ENCODE results near the gene GUCY1A2.
"Not testable (repeated sequence)": the region's sequence is repeated elsewhere in the genome, so short reads cannot be mapped to it uniquely, and the experiment has no call there.

Gene GUCY1A2

DNA sequence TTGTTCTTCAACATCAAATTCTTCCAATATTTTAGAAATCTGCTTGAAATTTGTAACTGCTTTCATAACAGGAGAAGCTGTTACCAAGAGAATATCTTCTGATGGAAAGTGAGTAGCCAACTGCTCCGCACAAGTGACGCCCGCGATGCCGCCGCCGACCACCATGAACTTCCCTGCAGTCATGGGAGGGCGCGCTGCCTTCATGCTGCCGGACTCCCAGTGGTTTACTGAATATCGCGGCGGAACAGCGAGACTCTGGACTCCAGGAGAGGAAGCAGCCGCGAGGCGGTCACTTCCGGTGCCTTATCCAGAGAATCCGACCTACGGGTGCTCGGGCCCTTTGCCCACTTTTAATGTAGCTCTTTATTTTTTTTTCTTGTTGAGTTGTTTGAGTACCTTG lies 190.6 kb downstream of the GUCY1A2 start:
- no peak overlapping the region for H3K4me3 Mint-ChIP-seq
- DNase-seq (ENCODE audit: low spot score) = no peak
- H3K27ac Mint-ChIP-seq = no peak overlapping the region
- no peaks in the 10 kb centered on the region for H3K4me1 Mint-ChIP-seq (ENCODE audit: low read depth)
- H3K36me3 Mint-ChIP-seq (ENCODE audit: low read depth) = no peaks in the 10 kb centered on the region
- peaks cover 31% of the 10 kb centered on the region for H3K9me3 Mint-ChIP-seq
- H3K27me3 Mint-ChIP-seq (ENCODE audit: low read depth) = no peaks in the 10 kb centered on the region

DNA sequence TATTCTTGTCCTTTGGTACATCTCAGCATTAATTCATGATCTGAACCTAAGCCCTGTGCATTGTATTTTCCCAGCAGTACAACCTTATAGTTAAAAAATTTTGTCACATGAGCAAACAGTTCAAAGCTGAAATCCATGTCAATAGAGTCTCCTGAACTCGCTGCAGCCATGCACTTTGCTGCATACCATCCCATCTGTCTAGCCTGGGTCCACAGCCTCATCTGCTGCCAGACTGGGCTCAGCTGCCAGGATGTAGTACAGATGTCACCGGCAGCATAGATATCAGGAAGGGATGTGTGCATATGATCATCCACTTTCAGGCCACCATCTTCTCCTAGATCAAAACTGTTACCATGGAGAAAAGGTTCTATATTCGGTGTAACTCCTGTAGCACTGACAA lies 191.7 kb downstream of the GUCY1A2 start:
- not testable (repeated sequence) for DNase-seq (ENCODE audit: low spot score); H3K36me3 Mint-ChIP-seq (ENCODE audit: low read depth); H3K27me3 Mint-ChIP-seq (ENCODE audit: low read depth); H3K4me1 Mint-ChIP-seq (ENCODE audit: low read depth); H3K27ac Mint-ChIP-seq; H3K4me3 Mint-ChIP-seq
- H3K9me3 Mint-ChIP-seq = peaks cover 34% of the 10 kb centered on the region

DNA sequence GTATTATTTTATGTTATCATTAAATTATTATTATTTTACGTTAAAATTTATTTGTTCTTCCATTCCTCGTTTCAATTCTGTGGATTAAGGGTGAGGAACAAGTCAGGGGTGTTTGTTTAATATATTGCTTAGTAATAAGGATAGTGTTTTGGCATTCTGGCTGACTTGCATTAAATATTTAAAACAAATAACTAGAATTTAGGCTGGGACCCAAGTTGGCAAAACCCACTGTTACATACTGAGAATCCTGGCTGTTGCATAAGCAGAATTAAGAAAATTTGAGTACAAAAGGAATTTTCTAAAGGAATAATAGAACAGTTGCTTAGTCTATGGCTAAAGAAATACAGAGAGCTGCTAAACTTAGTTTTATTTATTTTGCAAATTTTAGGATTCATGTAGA lies 196.4 kb downstream of the GUCY1A2 start:
- DNase-seq (ENCODE audit: low spot score) = no peak
- Mint-ChIP-seq H3K4me1 (ENCODE audit: low read depth) (no peaks in the 10 kb centered on the region), H3K27ac (no peak overlapping the region), H3K9me3 (peaks cover 19% of the 10 kb centered on the region), H3K4me3 (no peak overlapping the region), H3K27me3 (ENCODE audit: low read depth) (no peaks in the 10 kb centered on the region), H3K36me3 (ENCODE audit: low read depth) (no peaks in the 10 kb centered on the region)

- Mint-ChIP-seq H3K4me3 (no peak overlapping the region), H3K9me3 (peaks cover 14% of the 10 kb centered on the region), H3K4me1 (ENCODE audit: low read depth) (no peaks in the 10 kb centered on the region), H3K27ac (no peak overlapping the region), H3K36me3 (ENCODE audit: low read depth) (no peaks in the 10 kb centered on the region), H3K27me3 (ENCODE audit: low read depth) (no peaks in the 10 kb centered on the region)
- DNase-seq (ENCODE audit: low spot score) = no peak
Observed at GRCh38 chr11:106821291-106821690, 197.0 kb downstream of the GUCY1A2 start.

DNA sequence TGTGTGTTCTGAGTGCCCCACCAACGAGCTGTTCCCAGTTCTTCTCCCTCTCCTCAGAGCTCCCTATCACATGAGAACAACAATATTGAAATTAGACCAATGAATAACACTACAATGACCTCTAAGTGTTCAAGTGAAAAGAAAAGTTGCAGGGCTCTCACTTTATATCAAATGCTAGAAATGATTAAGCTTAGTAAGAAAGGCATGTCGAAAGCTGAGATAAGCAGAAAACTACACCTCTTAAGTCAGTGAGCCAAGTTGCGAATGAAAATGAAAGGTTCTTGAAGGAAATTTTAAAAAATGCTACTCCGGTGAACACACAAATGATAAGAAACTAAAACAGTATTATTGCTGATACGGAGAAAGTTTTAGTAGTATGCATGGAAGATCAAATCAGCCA lies 199.8 kb downstream of the GUCY1A2 start:
- Mint-ChIP-seq H3K4me1 (ENCODE audit: low read depth) (no peaks in the 10 kb centered on the region), H3K36me3 (ENCODE audit: low read depth) (no peaks in the 10 kb centered on the region), H3K9me3 (peaks cover 23% of the 10 kb centered on the region), H3K27me3 (ENCODE audit: low read depth) (no peaks in the 10 kb centered on the region), H3K4me3 (no peak overlapping the region), H3K27ac (no peak overlapping the region)
- DNase-seq (ENCODE audit: low spot score) = no peak

GRCh38 chr11:106815209-106815608 lies 203.1 kb downstream of the GUCY1A2 start:
- Mint-ChIP-seq H3K27ac (no peak overlapping the region), H3K27me3 (ENCODE audit: low read depth) (no peaks in the 10 kb centered on the region), H3K9me3 (peaks cover 20% of the 10 kb centered on the region), H3K4me1 (ENCODE audit: low read depth) (no peaks in the 10 kb centered on the region), H3K36me3 (ENCODE audit: low read depth) (no peaks in the 10 kb centered on the region), H3K4me3 (no peak overlapping the region)
- DNase-seq (ENCODE audit: low spot score) = no peak

GRCh38 chr11:106813806-106814205 lies 204.5 kb downstream of the GUCY1A2 start:
- no peaks in the 10 kb centered on the region for H3K36me3 Mint-ChIP-seq (ENCODE audit: low read depth)
- no peak overlapping the region for H3K4me3 Mint-ChIP-seq
- H3K27ac Mint-ChIP-seq = no peak overlapping the region
- H3K27me3 Mint-ChIP-seq (ENCODE audit: low read depth) = no peaks in the 10 kb centered on the region
- peaks cover 20% of the 10 kb centered on the region for H3K9me3 Mint-ChIP-seq
- no peak for DNase-seq (ENCODE audit: low spot score)
- no peaks in the 10 kb centered on the region for H3K4me1 Mint-ChIP-seq (ENCODE audit: low read depth)

- Mint-ChIP-seq H3K9me3 (peaks cover 28% of the 10 kb centered on the region), H3K27me3 (ENCODE audit: low read depth) (no peaks in the 10 kb centered on the region), H3K36me3 (ENCODE audit: low read depth) (no peaks in the 10 kb centered on the region), H3K4me1 (ENCODE audit: low read depth) (no peaks in the 10 kb centered on the region), H3K27ac (no peak overlapping the region), H3K4me3 (no peak overlapping the region)
- DNase-seq (ENCODE audit: low spot score) = no peak
Observed at GRCh38 chr11:106794058-106794457, 224.2 kb downstream of the GUCY1A2 start.

GRCh38 chr11:106789406-106789805 lies 228.9 kb downstream of the GUCY1A2 start:
- Mint-ChIP-seq H3K4me1 (ENCODE audit: low read depth) (no peaks in the 10 kb centered on the region), H3K9me3 (peaks cover 24% of the 10 kb centered on the region)

DNA sequence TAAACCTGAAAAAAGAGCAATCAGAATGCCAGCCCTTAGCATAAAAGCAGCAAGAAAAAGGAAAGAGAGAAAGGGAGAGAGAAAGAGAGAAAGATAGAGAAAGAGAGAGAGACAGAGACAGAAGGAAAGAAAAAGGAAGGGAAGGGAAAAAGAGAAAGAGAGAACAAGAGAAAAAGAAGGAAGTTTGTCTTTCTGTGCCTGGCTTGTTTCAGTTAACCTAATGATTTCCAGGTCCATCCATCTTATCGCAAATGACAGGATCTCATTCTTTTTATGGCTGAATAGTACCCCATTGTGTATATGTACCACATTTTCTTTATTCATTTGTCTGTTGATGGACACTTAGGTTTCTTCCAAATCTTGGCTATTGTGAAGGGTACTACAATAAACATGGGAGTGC lies 230.8 kb downstream of the GUCY1A2 start:
- H3K9me3 Mint-ChIP-seq = peaks cover 22% of the 10 kb centered on the region
- H3K27ac Mint-ChIP-seq = no peak overlapping the region
- no peaks in the 10 kb centered on the region for H3K4me1 Mint-ChIP-seq (ENCODE audit: low read depth)
- no peak overlapping the region for H3K4me3 Mint-ChIP-seq
- DNase-seq (ENCODE audit: low spot score) = no peak
- H3K36me3 Mint-ChIP-seq (ENCODE audit: low read depth) = no peaks in the 10 kb centered on the region
- no peaks in the 10 kb centered on the region for H3K27me3 Mint-ChIP-seq (ENCODE audit: low read depth)

More at GRCh38 chr11:106789406-106789805, 228.9 kb downstream of the GUCY1A2 start:
- H3K27me3 Mint-ChIP-seq (ENCODE audit: low read depth) = no peaks in the 10 kb centered on the region
- H3K36me3 Mint-ChIP-seq (ENCODE audit: low read depth) = no peaks in the 10 kb centered on the region
- H3K4me3 Mint-ChIP-seq = no peak overlapping the region
- no peak for DNase-seq (ENCODE audit: low spot score)
- H3K27ac Mint-ChIP-seq = no peak overlapping the region

GRCh38 chr11:106785913-106786650 lies 232.2 kb downstream of the GUCY1A2 start:
- no peak for DNase-seq (ENCODE audit: low spot score)
- Mint-ChIP-seq H3K27ac (no peak overlapping the region), H3K27me3 (ENCODE audit: low read depth) (no peaks in the 10 kb centered on the region), H3K4me1 (ENCODE audit: low read depth) (no peaks in the 10 kb centered on the region), H3K4me3 (no peak overlapping the region), H3K9me3 (peaks cover 19% of the 10 kb centered on the region), H3K36me3 (ENCODE audit: low read depth) (no peaks in the 10 kb centered on the region)

GRCh38 chr11:106777302-106777701 lies 241.0 kb downstream of the GUCY1A2 start:
- DNase-seq (ENCODE audit: low spot score); H3K36me3 Mint-ChIP-seq (ENCODE audit: low read depth); H3K27me3 Mint-ChIP-seq (ENCODE audit: low read depth); H3K27ac Mint-ChIP-seq; H3K4me3 Mint-ChIP-seq; H3K4me1 Mint-ChIP-seq (ENCODE audit: low read depth): not testable (repeated sequence)
- peaks cover 13% of the 10 kb centered on the region for H3K9me3 Mint-ChIP-seq

- DNase-seq (ENCODE audit: low spot score) = no peak
- no peaks in the 10 kb centered on the region for H3K4me1 Mint-ChIP-seq (ENCODE audit: low read depth)
- H3K9me3 Mint-ChIP-seq = peaks cover 9% of the 10 kb centered on the region
- H3K4me3 Mint-ChIP-seq = no peak overlapping the region
- H3K36me3 Mint-ChIP-seq (ENCODE audit: low read depth) = no peaks in the 10 kb centered on the region
- H3K27me3 Mint-ChIP-seq (ENCODE audit: low read depth) = no peaks in the 10 kb centered on the region
- no peak overlapping the region for H3K27ac Mint-ChIP-seq
Observed at GRCh38 chr11:106770489-106771085, 247.7 kb downstream of the GUCY1A2 start.

DNA sequence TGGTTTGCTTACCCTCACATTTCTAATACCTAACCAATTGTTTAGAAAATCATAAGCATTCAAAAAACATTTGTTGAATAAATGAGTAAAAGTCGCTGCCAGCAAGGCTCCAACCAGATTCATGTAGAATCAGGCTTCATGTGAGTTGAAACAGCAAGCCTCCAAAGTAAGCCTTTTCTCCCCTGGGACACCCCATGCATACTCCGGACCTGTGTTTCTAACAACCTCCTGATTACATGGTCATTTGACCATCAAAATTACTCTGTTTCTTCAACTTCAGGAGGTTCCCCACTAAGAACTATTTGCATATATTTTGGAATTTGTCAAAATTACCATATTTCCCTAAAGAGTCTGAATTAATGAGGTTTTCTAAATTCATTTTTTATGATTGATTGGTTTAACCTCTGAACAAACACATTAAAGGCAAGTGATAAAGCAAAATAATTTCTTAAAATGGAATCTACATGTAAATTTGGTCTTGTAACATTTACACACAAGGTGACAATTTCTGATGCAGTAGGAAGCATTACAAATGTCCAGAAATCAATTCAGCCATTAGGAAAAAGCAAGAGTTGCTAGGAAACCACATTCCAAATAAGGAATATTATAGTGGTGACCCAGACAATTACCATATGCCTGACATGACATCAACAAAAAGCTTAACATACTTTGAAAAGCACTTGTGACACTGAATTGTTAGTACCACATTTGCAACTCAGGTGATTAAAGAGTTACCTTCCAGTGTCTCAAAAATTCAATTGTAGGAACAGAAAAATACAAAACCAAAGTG lies 252.6 kb downstream of the GUCY1A2 start:
- no peaks in the 10 kb centered on the region for H3K27me3 Mint-ChIP-seq (ENCODE audit: low read depth)
- no peak overlapping the region for H3K4me3 Mint-ChIP-seq
- no peaks in the 10 kb centered on the region for H3K4me1 Mint-ChIP-seq (ENCODE audit: low read depth)
- peaks cover 3% of the 10 kb centered on the region for H3K9me3 Mint-ChIP-seq
- no peaks in the 10 kb centered on the region for H3K36me3 Mint-ChIP-seq (ENCODE audit: low read depth)
- no peak for DNase-seq (ENCODE audit: low spot score)
- no peak overlapping the region for H3K27ac Mint-ChIP-seq

Measured in T-helper 2 cell treated with Interferon-gamma antibody and Interleukin-4, amounts not matched to agents 5 μg/mL and 100 μg/mL, for 36 hours (primary cell).